Mesendoderm (in vitro differentiated cells): ENCODE results near the gene RNPS1.

Experiments used
- DNase-seq: peaks from one replicate; pipeline ENCODE4 v3.0.0; 2013
- H2AK5ac ChIP-seq: 2 replicates; pipeline ENCODE4 v1.6.1; 2013; ENCODE audit warnings: low read length, inconsistent platforms
- H2BK120ac ChIP-seq: 2 replicates; pipeline ENCODE4 v1.6.1; 2013; ENCODE audit warnings: low read depth, mild to moderate bottlenecking, low read length, moderate library complexity, mixed read lengths
- H2BK15ac ChIP-seq: replicated peaks from 2 replicates; pipeline ENCODE4 v1.6.1; 2013; ENCODE audit warnings: low read depth, mild to moderate bottlenecking, moderate library complexity
- H2BK5ac ChIP-seq: 2 replicates; pipeline ENCODE4 v1.6.1; 2013; ENCODE audit warnings: low read length, inconsistent platforms
- H3K18ac ChIP-seq: 2 replicates; pipeline ENCODE4 v1.6.1; 2013; ENCODE audit warnings: mild to moderate bottlenecking, low read length, mixed read lengths
- H3K23ac ChIP-seq: one replicate; pipeline ENCODE4 v1.6.1; 2013; ENCODE audit warnings: low read length
- H3K27ac ChIP-seq: 2 replicates; pipeline ENCODE4 v1.5.1; 2013; ENCODE audit warnings: low read depth, mild to moderate bottlenecking, inconsistent platforms, low read length, moderate library complexity
- H3K27me3 ChIP-seq: 2 replicates; pipeline ENCODE4 v1.6.1; 2013; ENCODE audit warnings: low read length, control low read depth, mild to moderate bottlenecking, inconsistent platforms; ENCODE audit not compliant: insufficient read depth, poor library complexity
- H3K36me3 ChIP-seq: 2 replicates; pipeline ENCODE4 v1.6.1; 2013; ENCODE audit warnings: low read length, inconsistent platforms; ENCODE audit not compliant: control insufficient read depth, insufficient read depth
- H3K4ac ChIP-seq: one replicate; pipeline ENCODE4 v1.6.1; 2013; ENCODE audit warnings: low read depth, mild to moderate bottlenecking, low read length, moderate library complexity
- H3K4me1 ChIP-seq: 2 replicates; pipeline ENCODE4 v1.6.1; 2013; ENCODE audit warnings: low read depth, low read length, inconsistent platforms; ENCODE audit not compliant: control insufficient read depth
- H3K4me2 ChIP-seq: 2 replicates; pipeline ENCODE4 v1.6.1; 2013; ENCODE audit warnings: low read length
- H3K4me3 ChIP-seq: 2 replicates; pipeline ENCODE4 v1.5.1; 2013; ENCODE audit warnings: mild to moderate bottlenecking, low read length
- H3K56ac ChIP-seq: one replicate; pipeline ENCODE4 v1.6.1; 2013; ENCODE audit warnings: low read length
- H3K79me1 ChIP-seq: 2 replicates; pipeline ENCODE4 v1.6.1; 2013; ENCODE audit warnings: low read length, inconsistent platforms
- H3K79me2 ChIP-seq: 2 replicates; pipeline ENCODE4 v1.6.1; 2013; ENCODE audit warnings: mild to moderate bottlenecking, low read length; ENCODE audit not compliant: control insufficient read depth, insufficient read depth
- H3K9ac ChIP-seq: 2 replicates; pipeline ENCODE4 v1.6.1; 2013; ENCODE audit warnings: low read length, inconsistent platforms
- H4K5ac ChIP-seq: one replicate; pipeline ENCODE4 v1.6.1; 2013; ENCODE audit warnings: low read length
- H4K8ac ChIP-seq: one replicate; pipeline ENCODE4 v1.6.1; 2013; ENCODE audit warnings: low read depth, mild to moderate bottlenecking, control low read depth, low read length, moderate library complexity
- WGBS: extraction: QIAGEN DNeasy Blood & Tissue Kit; methylation state at CpG from one replicate; pipeline ENCODE4 v1.1.7; 2013; ENCODE audit warnings: low lambda C conversion rate, missing lambda C conversion rate; ENCODE audit not compliant: insufficient coverage; ENCODE audit errors: extremely low coverage; 5-methylcytosine and 5-hydroxymethylcytosine counted together

The RNPS1 gene

GRCh38 chr16:2275476-2276367, 7.8 kb upstream of the RNPS1 start:
- H3K4me1 ChIP-seq, result no peaks in the 10 kb centered on the region
- H3K9ac ChIP-seq, result no peak overlapping the region
- no peak overlapping the region for H2BK5ac ChIP-seq
- no peak overlapping the region for H4K5ac ChIP-seq
- no peak for DNase-seq
- no peak overlapping the region for H4K8ac ChIP-seq
- H2BK15ac ChIP-seq, result no peak overlapping the region
- H3K4me3 ChIP-seq, result no peak overlapping the region
- no CpG with 5 or more reads among the region's 30 CpGs for WGBS
- H3K27ac ChIP-seq, result no peak overlapping the region
- H3K4me2 ChIP-seq, result no peak overlapping the region
- H3K23ac ChIP-seq, result no peak overlapping the region
- H3K79me2 ChIP-seq, result no peaks in the 10 kb centered on the region
- H3K36me3 ChIP-seq, result no peaks in the 10 kb centered on the region
- no peak overlapping the region for H3K4ac ChIP-seq
- no peaks in the 10 kb centered on the region for H3K79me1 ChIP-seq
- no peak overlapping the region for H2AK5ac ChIP-seq
- H3K27me3 ChIP-seq, result no peaks in the 10 kb centered on the region
- no peak overlapping the region for H3K18ac ChIP-seq
- H3K56ac ChIP-seq, result no peak overlapping the region
- no peak overlapping the region for H2BK120ac ChIP-seq

GRCh38 chr16:2273931-2274330, 6.0 kb upstream of the RNPS1 start:
- no CpG with 5 or more reads among the region's 10 CpGs for WGBS
- Histone ChIP-seq H3K23ac (no peak overlapping the region), H3K79me1 (no peaks in the 10 kb centered on the region), H3K4me1 (no peaks in the 10 kb centered on the region), H3K4ac (no peak overlapping the region), H4K5ac (no peak overlapping the region), H3K27ac (no peak overlapping the region), H2BK15ac (no peak overlapping the region), H3K18ac (no peak overlapping the region), H3K4me2 (no peak overlapping the region), H3K9ac (no peak overlapping the region), H3K56ac (no peak overlapping the region), H3K4me3 (no peak overlapping the region), H3K79me2 (peaks cover 2% of the 10 kb centered on the region), H2BK120ac (no peak overlapping the region), H4K8ac (no peak overlapping the region), H3K36me3 (no peaks in the 10 kb centered on the region), H3K27me3 (no peaks in the 10 kb centered on the region), H2BK5ac (no peak overlapping the region), H2AK5ac (no peak overlapping the region)
- no peak for DNase-seq

GRCh38 chr16:2273484-2273883, 5.6 kb upstream of the RNPS1 start:
- H3K27me3 ChIP-seq, result no peaks in the 10 kb centered on the region
- no peak for DNase-seq

GRCh38 chr16:2271848-2272461, 4.0 kb upstream of the RNPS1 start:
- Histone ChIP-seq H2BK15ac (no peak overlapping the region), H3K4me3 (no peak overlapping the region), H3K27me3 (no peaks in the 10 kb centered on the region), H3K79me2 (peaks cover 9% of the 10 kb centered on the region), H3K4me1 (no peaks in the 10 kb centered on the region), H2AK5ac (no peak overlapping the region), H3K23ac (no peak overlapping the region), H2BK120ac (no peak overlapping the region), H3K27ac (no peak overlapping the region), H3K79me1 (no peaks in the 10 kb centered on the region), H3K18ac (no peak overlapping the region), H3K4ac (no peak overlapping the region), H2BK5ac (no peak overlapping the region), H3K36me3 (no peaks in the 10 kb centered on the region), H4K8ac (no peak overlapping the region), H4K5ac (no peak overlapping the region), H3K56ac (no peak overlapping the region), H3K9ac (no peak overlapping the region), H3K4me2 (no peak overlapping the region)
- no peak for DNase-seq
- WGBS, result no CpG with 5 or more reads among the region's 14 CpGs

More at GRCh38 chr16:2273484-2273883, 5.6 kb upstream of the RNPS1 start:
- Histone ChIP-seq H3K36me3 (no peaks in the 10 kb centered on the region), H4K8ac (no peak overlapping the region), H3K27ac (no peak overlapping the region), H3K4me3 (no peak overlapping the region), H2BK15ac (no peak overlapping the region), H3K79me2 (peaks cover 2% of the 10 kb centered on the region), H2BK5ac (no peak overlapping the region), H3K79me1 (no peaks in the 10 kb centered on the region), H3K4me1 (no peaks in the 10 kb centered on the region), H3K4me2 (no peak overlapping the region), H3K18ac (no peak overlapping the region), H3K56ac (no peak overlapping the region), H3K4ac (no peak overlapping the region), H2BK120ac (no peak overlapping the region), H4K5ac (no peak overlapping the region), H2AK5ac (no peak overlapping the region), H3K9ac (no peak overlapping the region), H3K23ac (no peak overlapping the region)
- WGBS, result no CpG with 5 or more reads among the region's 16 CpGs

- no peak overlapping the region for H3K4me3 ChIP-seq
- no peaks in the 10 kb centered on the region for H3K36me3 ChIP-seq
- no peak overlapping the region for H2AK5ac ChIP-seq
Observed at GRCh38 chr16:2270588-2271470, 2.9 kb upstream of the RNPS1 start.

More at GRCh38 chr16:2270588-2271470, 2.9 kb upstream of the RNPS1 start:
- Histone ChIP-seq H3K4me2 (no peak overlapping the region), H3K23ac (no peak overlapping the region), H3K79me2 (peaks cover 19% of the 10 kb centered on the region), H3K4ac (no peak overlapping the region), H4K8ac (no peak overlapping the region), H3K9ac (no peak overlapping the region), H3K56ac (no peak overlapping the region), H3K79me1 (no peaks in the 10 kb centered on the region), H2BK15ac (no peak overlapping the region), H3K27me3 (no peaks in the 10 kb centered on the region), H2BK5ac (no peak overlapping the region), H3K18ac (no peak overlapping the region), H4K5ac (no peak overlapping the region), H2BK120ac (no peak overlapping the region), H3K4me1 (peaks cover 1% of the 10 kb centered on the region), H3K27ac (no peak overlapping the region)
- no peak for DNase-seq
- no CpG with 5 or more reads among the region's 15 CpGs for WGBS
